Astrocyte (in vitro differentiated cells and primary cell): Measurements from ENCODE around the gene IGDCC3. TPM values are rescaled to one million over a fixed set of nuclear protein-coding genes. Genes with fewer than 3 reads are reported as not detected.

Experiments
- DNase-seq: peaks from one replicate; pipeline ENCODE4 v3.0.0-alpha.2; 2010; ENCODE audit warnings: low read depth
- FAIRE-seq: peaks from 2 replicates; lab custom pipeline; 2011; peaks lifted over from hg19 to GRCh38; lab: Jason Lieb, UNC
- H2AFZ ChIP-seq: 2 replicates; pipeline ENCODE4 v1.6.0; 2012; ENCODE audit warnings: low read depth, low read length, inconsistent platforms
- H3K27ac ChIP-seq: 2 replicates; pipeline ENCODE4 v1.5.1; 2011; ENCODE audit warnings: low read depth, low read length, inconsistent platforms
- H3K27me3 ChIP-seq: 2 replicates; pipeline ENCODE4 v1.6.0; 2011; ENCODE audit warnings: low read length, inconsistent platforms; ENCODE audit not compliant: insufficient read depth
- H3K36me3 ChIP-seq: 2 replicates; pipeline ENCODE4 v1.5.1; 2011; ENCODE audit warnings: low read length, inconsistent platforms; ENCODE audit not compliant: insufficient read depth
- H3K4me1 ChIP-seq: 2 replicates; pipeline ENCODE4 v1.5.1; 2011; ENCODE audit warnings: low read length, inconsistent platforms; ENCODE audit not compliant: insufficient read depth
- H3K4me2 ChIP-seq: 2 replicates; pipeline ENCODE4 v1.6.0; 2012; ENCODE audit warnings: low read length, inconsistent platforms
- H3K4me3 ChIP-seq: 2 replicates; pipeline ENCODE4 v1.5.1; 2011; ENCODE audit warnings: low read depth, mild to moderate bottlenecking, low read length, inconsistent platforms; ENCODE audit not compliant: insufficient read depth
- H3K79me2 ChIP-seq: 2 replicates; pipeline ENCODE4 v1.6.0; 2012; ENCODE audit warnings: mild to moderate bottlenecking, low read length, inconsistent platforms; ENCODE audit not compliant: insufficient read depth
- H3K9ac ChIP-seq: 2 replicates; pipeline ENCODE4 v1.6.0; 2012; ENCODE audit warnings: mild to moderate bottlenecking, low read length, inconsistent platforms
- H3K9me3 ChIP-seq: 2 replicates; pipeline ENCODE4 v1.5.1; 2012; ENCODE audit warnings: low read depth, mild to moderate bottlenecking, low read length, inconsistent platforms; ENCODE audit not compliant: insufficient read depth
- H4K20me1 ChIP-seq: 2 replicates; pipeline ENCODE4 v1.6.0; 2012; ENCODE audit warnings: low read length, inconsistent platforms; ENCODE audit not compliant: insufficient read depth
- H3K27ac Mint-ChIP-seq: one replicate; pipeline ENCODE4 v1.8.0; 2021; ENCODE audit warnings: mild to moderate bottlenecking, mixed read lengths; ENCODE audit not compliant: unreplicated experiment
- H3K27me3 Mint-ChIP-seq: one replicate; pipeline ENCODE4 v1.8.0; 2021; ENCODE audit warnings: low read depth, mixed read lengths; ENCODE audit not compliant: unreplicated experiment
- H3K36me3 Mint-ChIP-seq: one replicate; pipeline ENCODE4 v1.8.0; 2021; ENCODE audit warnings: low read depth, mixed read lengths; ENCODE audit not compliant: unreplicated experiment
- H3K4me1 Mint-ChIP-seq: one replicate; pipeline ENCODE4 v1.8.0; 2021; ENCODE audit warnings: low read depth, mixed read lengths; ENCODE audit not compliant: unreplicated experiment
- H3K4me3 Mint-ChIP-seq: one replicate; pipeline ENCODE4 v1.8.0; 2021; ENCODE audit warnings: mild to moderate bottlenecking, moderate library complexity, mixed read lengths; ENCODE audit not compliant: unreplicated experiment
- H3K9me3 Mint-ChIP-seq: one replicate; pipeline ENCODE4 v1.8.0; 2021; ENCODE audit warnings: mild to moderate bottlenecking, mixed read lengths; ENCODE audit not compliant: unreplicated experiment
- EZH2 ChIP-seq: IDR thresholded peaks from 2 replicates; pipeline ENCODE4 v1.6.1; 2012; ENCODE audit warnings: mild to moderate bottlenecking, low read length, inconsistent platforms; ENCODE audit not compliant: insufficient read depth
- total RNA-seq: library from RNA; stranded (reverse); gene quantifications from 2 replicates; pipeline ENCODE4 v1.2.1, GENCODE V29; 2021
- TF ChIP-seq, protein P1 (sequence below): IDR thresholded peaks from 2 replicates; pipeline ENCODE4 v1.5.1; 2011; ENCODE audit warnings: low read depth, mild to moderate bottlenecking, inconsistent platforms, low read length, moderate library complexity; ENCODE audit not compliant: insufficient read depth

IGDCC3 gene
- total RNA-seq, 1 donor from 2014 or later: 11.0 TPM

DNA sequence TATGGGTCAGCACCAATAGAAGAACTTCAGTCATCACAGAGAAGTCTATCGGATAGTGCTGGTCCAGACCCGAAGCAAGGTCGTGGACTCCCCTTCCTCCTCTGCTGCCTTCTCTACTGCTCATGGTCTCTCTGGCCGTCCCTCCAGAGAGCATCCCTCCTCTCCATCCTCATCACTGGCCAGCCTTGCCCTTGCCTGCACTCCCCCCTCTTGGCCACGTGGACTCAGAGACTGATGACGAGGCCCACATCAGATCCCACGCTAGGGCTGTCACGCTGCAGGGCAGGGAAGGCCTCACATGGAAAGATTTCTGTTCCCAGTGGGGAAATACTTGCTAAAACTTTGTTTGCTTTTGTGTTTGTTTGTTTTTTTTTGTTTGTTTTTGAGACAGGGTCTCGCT is 35.3 kb downstream of the IGDCC3 start:
- no peak overlapping the region for H3K9ac ChIP-seq
- H3K27me3 ChIP-seq: peaks cover 2% of the 10 kb centered on the region
- TF ChIP-seq EZH2: no peak
- TF ChIP-seq, protein P1, sequence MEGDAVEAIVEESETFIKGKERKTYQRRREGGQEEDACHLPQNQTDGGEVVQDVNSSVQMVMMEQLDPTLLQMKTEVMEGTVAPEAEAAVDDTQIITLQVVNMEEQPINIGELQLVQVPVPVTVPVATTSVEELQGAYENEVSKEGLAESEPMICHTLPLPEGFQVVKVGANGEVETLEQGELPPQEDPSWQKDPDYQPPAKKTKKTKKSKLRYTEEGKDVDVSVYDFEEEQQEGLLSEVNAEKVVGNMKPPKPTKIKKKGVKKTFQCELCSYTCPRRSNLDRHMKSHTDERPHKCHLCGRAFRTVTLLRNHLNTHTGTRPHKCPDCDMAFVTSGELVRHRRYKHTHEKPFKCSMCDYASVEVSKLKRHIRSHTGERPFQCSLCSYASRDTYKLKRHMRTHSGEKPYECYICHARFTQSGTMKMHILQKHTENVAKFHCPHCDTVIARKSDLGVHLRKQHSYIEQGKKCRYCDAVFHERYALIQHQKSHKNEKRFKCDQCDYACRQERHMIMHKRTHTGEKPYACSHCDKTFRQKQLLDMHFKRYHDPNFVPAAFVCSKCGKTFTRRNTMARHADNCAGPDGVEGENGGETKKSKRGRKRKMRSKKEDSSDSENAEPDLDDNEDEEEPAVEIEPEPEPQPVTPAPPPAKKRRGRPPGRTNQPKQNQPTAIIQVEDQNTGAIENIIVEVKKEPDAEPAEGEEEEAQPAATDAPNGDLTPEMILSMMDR: no peak
- peaks cover 11% of the 10 kb centered on the region for H3K4me1 Mint-ChIP-seq
- H3K4me1 ChIP-seq: no peaks in the 10 kb centered on the region
- H3K36me3 Mint-ChIP-seq: peaks cover 3% of the 10 kb centered on the region
- no peak overlapping the region for H3K4me2 ChIP-seq
- H3K36me3 ChIP-seq: no peaks in the 10 kb centered on the region
- H3K27ac ChIP-seq: no peak overlapping the region
- no peak overlapping the region for H3K27ac Mint-ChIP-seq
- no peak overlapping the region for H2AFZ ChIP-seq
- FAIRE-seq (no peak), DNase-seq (no peak)
- H3K79me2 ChIP-seq: no peaks in the 10 kb centered on the region
- H3K4me3 Mint-ChIP-seq: no peak overlapping the region
- H3K27me3 Mint-ChIP-seq: peaks cover 11% of the 10 kb centered on the region
- no peak overlapping the region for H3K4me3 ChIP-seq
- no peaks in the 10 kb centered on the region for H3K9me3 ChIP-seq
- no peaks in the 10 kb centered on the region for H4K20me1 ChIP-seq
- no peaks in the 10 kb centered on the region for H3K9me3 Mint-ChIP-seq

DNA sequence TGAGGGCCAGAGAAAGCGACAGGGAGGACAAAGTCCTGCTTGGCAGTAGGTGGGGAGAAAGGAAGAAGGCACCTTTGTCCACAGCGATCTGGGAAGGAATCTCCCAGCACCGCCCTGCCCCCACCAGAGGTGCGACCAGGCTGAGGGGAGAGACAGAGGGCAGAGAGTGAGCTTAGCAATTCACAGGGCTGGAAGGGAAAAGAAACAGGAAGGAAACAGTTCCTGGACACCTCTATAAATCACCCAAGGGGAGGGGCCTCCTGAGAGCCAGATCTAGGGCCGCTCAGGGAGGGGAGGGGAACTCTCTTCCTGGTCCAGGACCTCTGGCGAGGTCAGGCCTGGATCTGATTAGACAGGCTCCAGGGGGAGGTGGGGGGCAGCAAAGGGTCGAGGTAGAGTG is 37.9 kb downstream of the IGDCC3 start:
- Histone ChIP-seq H3K4me1 (no peaks in the 10 kb centered on the region), H3K9me3 (no peaks in the 10 kb centered on the region), H3K27ac (no peak overlapping the region), H3K27me3 (peaks cover 17% of the 10 kb centered on the region), H2AFZ (no peak overlapping the region), H4K20me1 (no peaks in the 10 kb centered on the region), H3K36me3 (no peaks in the 10 kb centered on the region), H3K9ac (no peak overlapping the region), H3K4me2 (no peak overlapping the region), H3K79me2 (no peaks in the 10 kb centered on the region), H3K4me3 (no peak overlapping the region)
- Mint-ChIP-seq H3K4me1 (peaks cover 10% of the 10 kb centered on the region), H3K36me3 (no peaks in the 10 kb centered on the region), H3K9me3 (no peaks in the 10 kb centered on the region), H3K27me3 (peaks cover 19% of the 10 kb centered on the region), H3K27ac (peak overlapping the region; percentile 4), H3K4me3 (no peak overlapping the region)
- no peak for TF ChIP-seq EZH2
- TF ChIP-seq, protein P1: no peak
- DNase-seq (no peak), FAIRE-seq (no peak)

DNA sequence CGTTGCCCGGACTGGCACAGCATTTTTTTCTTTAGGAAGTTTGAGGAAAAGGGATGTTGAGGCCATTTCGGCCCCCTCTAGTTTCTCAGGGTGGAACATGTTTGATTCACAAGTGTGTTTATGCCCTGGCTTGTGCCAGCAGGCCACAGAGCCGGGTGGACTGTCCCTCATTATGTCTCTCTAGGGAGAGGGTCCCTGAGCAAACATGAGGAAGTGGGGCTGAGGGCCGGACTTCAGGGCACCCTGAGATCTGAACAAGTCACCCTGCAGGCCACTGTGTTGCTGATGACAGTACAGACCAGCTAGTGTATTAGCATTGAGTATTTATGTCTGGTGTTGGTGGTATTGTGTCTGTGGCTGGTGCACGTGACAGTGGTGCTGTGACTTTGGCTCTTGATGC is 38.4 kb downstream of the IGDCC3 start:
- Mint-ChIP-seq H3K36me3 (no peaks in the 10 kb centered on the region), H3K9me3 (no peaks in the 10 kb centered on the region), H3K4me1 (peaks cover 9% of the 10 kb centered on the region), H3K27me3 (peaks cover 19% of the 10 kb centered on the region), H3K4me3 (peak overlapping the region; percentile 21), H3K27ac (peak overlapping the region; percentile 4)
- Histone ChIP-seq H3K36me3 (no peaks in the 10 kb centered on the region), H3K79me2 (no peaks in the 10 kb centered on the region), H3K4me2 (no peak overlapping the region), H4K20me1 (no peaks in the 10 kb centered on the region), H3K4me1 (no peaks in the 10 kb centered on the region), H2AFZ (no peak overlapping the region), H3K4me3 (no peak overlapping the region), H3K27ac (no peak overlapping the region), H3K27me3 (peaks cover 18% of the 10 kb centered on the region), H3K9me3 (no peaks in the 10 kb centered on the region), H3K9ac (no peak overlapping the region)
- TF ChIP-seq EZH2: no peak
- TF ChIP-seq, protein P1: no peak
- FAIRE-seq (no peak), DNase-seq (no peak)
